ENCODE results near the gene ZNF74.

The ZNF74 gene

GRCh38 chr22:20433191-20433590, 39.2 kb downstream of the ZNF74 start:
- no peak for DNase-seq (ENCODE audit: low read depth)

- no peak for DNase-seq (ENCODE audit: low read depth)
Observed at GRCh38 chr22:20433686-20434241, 39.8 kb downstream of the ZNF74 start.

GRCh38 chr22:20434264-20434751, 40.4 kb downstream of the ZNF74 start:
- DNase-seq (ENCODE audit: low read depth) = no peak

GRCh38 chr22:20434773-20435172, 40.8 kb downstream of the ZNF74 start:
- no peak for DNase-seq (ENCODE audit: low read depth)

GRCh38 chr22:20435436-20436306, 41.7 kb downstream of the ZNF74 start:
- no peak for DNase-seq (ENCODE audit: low read depth)

GRCh38 chr22:20436307-20436767, 42.4 kb downstream of the ZNF74 start:
- no peak for DNase-seq (ENCODE audit: low read depth)

GRCh38 chr22:20436768-20437612, 43.0 kb downstream of the ZNF74 start:
- no peak for DNase-seq (ENCODE audit: low read depth)

GRCh38 chr22:20437613-20438426, 43.9 kb downstream of the ZNF74 start, which contains the start of gene SCARF2:
TSS of gene SCARF2 (minus strand) at chr22:20437825. CDS start at chr22:20437754, 71 bp downstream.
- DNase-seq (ENCODE audit: low read depth) = no peak

GRCh38 chr22:20438427-20438677, 44.4 kb downstream of the ZNF74 start:
- DNase-seq (ENCODE audit: low read depth) = no peak

- no peak for DNase-seq (ENCODE audit: low read depth)
Observed at GRCh38 chr22:20438678-20439492, 44.9 kb downstream of the ZNF74 start.

GRCh38 chr22:20439556-20439927, 45.6 kb downstream of the ZNF74 start:
- no peak for DNase-seq (ENCODE audit: low read depth)

- no peak for DNase-seq (ENCODE audit: low read depth)
Observed at GRCh38 chr22:20439928-20440575, 46.1 kb downstream of the ZNF74 start.

GRCh38 chr22:20440637-20441591, 47.0 kb downstream of the ZNF74 start:
- DNase-seq (ENCODE audit: low read depth) = no peak

- no peak for DNase-seq (ENCODE audit: low read depth)
Observed at GRCh38 chr22:20441631-20442484, 47.9 kb downstream of the ZNF74 start.

- no peak for DNase-seq (ENCODE audit: low read depth)
Observed at GRCh38 chr22:20442485-20443284, 48.7 kb downstream of the ZNF74 start.

- no peak for DNase-seq (ENCODE audit: low read depth)
Observed at GRCh38 chr22:20444325-20444724, 50.4 kb downstream of the ZNF74 start.

GRCh38 chr22:20446383-20446970, 52.5 kb downstream of the ZNF74 start:
- DNase-seq (ENCODE audit: low read depth) = no peak

Measured in activated T-helper 9 cell treated with anti-CD3 and anti-CD28 coated beads, Interleukin-2, amount 50 U/mL, for 16 hours (primary cell).